GOT3 (cell line): ENCODE results near the gene IL11.
"Not testable (repeated sequence)": the region's sequence is repeated elsewhere in the genome, so short reads cannot be mapped to it uniquely, and the experiment has no call there.

Experiments used
- DNase-seq: peaks from one replicate; lab custom pipeline; 2025; ENCODE audit warnings: mixed read lengths; lab: John Stamatoyannopoulos, UW

IL11 gene

DNA sequence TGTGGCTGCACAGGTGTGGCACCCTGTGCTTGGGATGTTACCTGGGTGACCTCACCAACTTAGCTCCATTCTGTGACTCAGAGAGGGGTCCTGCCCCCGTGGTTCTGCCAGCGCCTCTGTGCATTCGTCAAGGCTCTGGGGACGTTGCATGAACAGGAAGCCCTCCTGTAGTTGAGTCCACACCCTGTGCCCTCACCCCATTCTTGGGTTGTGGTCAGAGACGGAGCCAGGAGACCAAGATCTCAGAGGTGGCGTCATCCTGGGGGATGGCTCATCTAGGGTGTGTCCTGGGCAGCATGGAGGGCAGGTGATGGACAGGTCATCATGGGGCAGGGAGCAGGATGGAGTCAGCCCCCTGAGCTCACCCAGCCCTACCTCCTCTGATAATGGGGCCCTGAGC lies 18.2 kb downstream of the IL11 start:
- no peak for DNase-seq

- DNase-seq, result no peak
Observed at GRCh38 chr19:55350620-55351315, 19.5 kb downstream of the IL11 start.

GRCh38 chr19:55348317-55349034 lies 21.8 kb downstream of the IL11 start:
- no peak for DNase-seq

GRCh38 chr19:55347442-55348009 lies 22.7 kb downstream of the IL11 start:
- DNase-seq, result no peak

- DNase-seq, result no peak
Observed at GRCh38 chr19:55346725-55347441, 23.4 kb downstream of the IL11 start.

DNA sequence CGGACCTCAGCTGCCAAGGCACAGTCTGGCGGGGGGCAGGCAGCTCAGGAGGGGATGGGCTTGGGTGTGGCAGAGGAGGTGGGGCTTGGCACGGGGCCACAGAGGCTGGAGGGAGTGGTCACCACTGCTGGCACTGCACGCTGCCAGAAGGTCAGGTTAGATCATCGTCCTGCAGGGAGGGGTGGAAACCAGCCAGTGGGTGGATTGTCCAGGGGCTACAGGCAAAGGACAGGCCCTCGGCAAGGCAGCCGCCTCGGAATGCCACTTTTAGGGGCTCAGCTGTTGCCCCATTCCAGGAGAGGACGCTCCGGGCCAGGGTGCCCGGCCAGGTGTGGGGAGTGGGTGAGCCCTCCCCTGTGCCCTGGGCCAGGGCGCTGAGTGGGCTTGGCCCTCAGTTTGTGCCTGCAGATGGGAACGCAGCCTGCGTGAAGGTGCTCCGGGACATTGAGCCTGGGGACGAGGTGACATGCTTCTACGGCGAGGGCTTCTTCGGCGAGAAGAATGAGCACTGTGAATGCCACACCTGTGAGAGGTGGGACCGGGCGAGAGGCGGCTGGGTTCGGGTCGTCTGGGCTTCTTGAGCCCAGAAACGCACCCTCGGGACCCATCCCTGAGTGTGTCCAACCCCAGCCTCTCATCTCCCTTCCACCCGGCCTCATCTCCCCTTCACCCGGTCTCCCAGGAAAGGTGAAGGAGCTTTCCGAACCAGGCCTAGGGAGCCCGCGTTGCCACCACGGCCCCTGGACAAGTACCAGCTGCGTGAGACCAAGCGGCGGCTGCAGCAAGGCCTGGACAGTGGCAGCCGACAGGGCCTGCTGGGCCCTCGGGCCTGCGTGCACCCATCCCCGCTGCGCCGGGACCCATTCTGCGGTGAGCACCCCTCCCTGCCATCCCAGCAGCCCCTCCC lies 24.2 kb downstream of the IL11 start:
- no peak for DNase-seq

GRCh38 chr19:55345101-55345817 lies 25.0 kb downstream of the IL11 start:
- DNase-seq, result no peak

DNA sequence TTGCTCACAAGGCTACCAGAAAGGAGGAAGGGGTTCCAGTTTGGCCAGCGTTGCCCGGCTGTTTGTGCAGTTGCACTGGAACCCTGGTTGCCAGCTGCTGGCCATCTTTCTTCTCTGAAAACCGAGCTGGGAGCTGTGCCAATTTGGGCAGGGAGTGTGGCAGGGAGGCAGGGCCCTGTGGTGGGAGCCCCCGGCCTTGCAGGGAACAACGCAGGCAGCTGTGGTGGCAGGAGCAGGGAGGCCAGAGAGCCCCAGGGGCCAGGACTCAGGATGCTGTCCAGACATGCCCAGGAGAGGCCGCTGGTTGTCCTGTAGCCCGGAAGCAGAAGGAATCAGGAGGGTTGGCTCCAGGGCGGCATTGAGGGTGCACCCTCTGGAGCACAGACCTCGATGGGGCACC lies 25.8 kb downstream of the IL11 start:
- no peak for DNase-seq

- DNase-seq, result no peak
Observed at GRCh38 chr19:55341595-55342531, 28.4 kb downstream of the IL11 start.

DNA sequence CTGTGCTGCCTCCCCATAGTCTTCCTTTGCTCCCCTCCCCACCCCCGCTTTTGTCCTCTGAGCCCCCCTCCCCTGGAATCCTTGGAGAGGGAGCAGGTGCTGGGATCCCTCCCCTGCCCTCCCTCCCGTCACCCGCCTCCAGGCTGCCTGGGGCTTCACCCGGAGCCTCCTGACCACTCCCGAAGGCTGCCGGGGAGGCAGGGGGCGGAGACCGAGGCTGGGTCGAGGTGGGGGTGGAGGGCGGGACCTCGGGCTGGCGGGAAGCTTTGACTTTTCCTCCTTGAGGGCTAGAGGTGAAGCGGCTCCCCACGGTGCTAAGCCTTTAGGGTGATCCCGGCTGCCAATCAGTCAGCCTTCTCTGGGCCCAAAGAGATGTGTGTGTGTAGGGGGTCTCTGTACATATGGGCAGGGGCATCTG lies 29.1 kb downstream of the IL11 start:
- no peak for DNase-seq

DNA sequence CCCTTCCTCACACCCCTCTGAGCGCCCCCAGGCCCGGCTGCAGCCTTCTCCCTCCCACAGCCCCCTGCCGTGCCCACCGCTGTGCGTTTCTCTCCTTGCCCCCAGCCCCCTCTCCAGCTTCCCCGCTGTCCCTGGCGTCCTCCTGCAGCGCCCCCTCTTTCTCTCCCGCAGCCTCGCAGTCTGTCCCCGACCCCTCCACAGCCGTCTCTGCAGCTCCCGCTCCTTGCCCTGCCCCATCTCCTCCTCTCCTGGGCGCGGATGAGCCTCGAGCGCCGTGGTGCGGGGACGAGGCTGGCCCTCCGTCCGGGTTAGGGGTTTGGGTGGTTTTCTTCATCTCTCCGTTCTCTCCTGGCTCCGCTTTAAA lies 29.5 kb downstream of the IL11 start:
- no peak for DNase-seq

DNA sequence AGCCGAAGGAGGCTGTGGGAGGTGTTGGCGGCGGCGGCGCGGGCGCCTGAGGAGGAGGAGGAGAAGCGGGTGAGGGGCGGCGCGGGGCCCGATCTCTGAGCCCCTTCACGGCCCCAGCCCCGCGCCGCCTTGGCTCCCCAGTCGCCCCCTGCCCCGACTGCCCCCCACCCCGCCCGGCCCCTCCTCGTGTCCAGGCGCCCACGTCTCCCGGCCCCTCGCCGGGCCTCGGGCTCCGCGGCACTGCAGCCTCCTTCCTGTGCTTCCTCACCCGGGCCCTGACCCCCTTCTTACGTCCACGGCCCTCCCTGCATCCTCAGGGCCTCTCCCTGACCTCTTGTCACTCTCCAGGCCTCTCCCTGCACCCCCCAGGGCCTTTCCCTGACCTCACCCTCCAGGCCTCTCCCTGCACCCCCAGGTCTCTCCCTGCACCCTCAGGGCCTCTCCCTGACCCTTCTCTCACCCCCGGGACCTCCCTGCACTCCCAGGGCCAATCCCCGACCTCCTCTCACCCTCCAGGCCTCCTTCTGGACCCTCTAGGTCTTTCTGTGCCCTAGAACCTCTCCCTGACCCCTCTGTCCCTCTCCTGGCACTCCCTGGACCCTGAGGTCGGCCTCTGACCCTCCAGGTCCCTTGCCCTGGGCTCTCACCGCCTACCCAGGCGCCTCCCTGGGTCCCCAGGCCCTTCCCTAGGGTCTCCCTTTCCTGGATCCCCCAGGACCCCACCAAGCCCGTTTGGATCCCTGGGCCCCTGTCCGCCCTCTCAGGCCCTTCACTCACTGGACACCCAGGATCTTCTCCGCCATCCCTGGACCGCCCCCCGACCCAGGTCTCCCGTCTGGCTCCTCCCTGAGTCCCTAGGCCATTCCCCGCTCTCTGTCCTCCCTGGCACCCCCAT lies 30.1 kb downstream of the IL11 start:
- DNase-seq, result no peak

GRCh38 chr19:55339105-55339888 lies 31.0 kb downstream of the IL11 start, which contains the start of gene KMT5C:
TSS of gene KMT5C (plus strand) at chr19:55339876. CDS start at chr19:55341937, 2,061 bp downstream.
- peak; percentile 100 for DNase-seq

- DNase-seq, result no peak
Observed at GRCh38 chr19:55336101-55336500, 34.2 kb downstream of the IL11 start.

DNA sequence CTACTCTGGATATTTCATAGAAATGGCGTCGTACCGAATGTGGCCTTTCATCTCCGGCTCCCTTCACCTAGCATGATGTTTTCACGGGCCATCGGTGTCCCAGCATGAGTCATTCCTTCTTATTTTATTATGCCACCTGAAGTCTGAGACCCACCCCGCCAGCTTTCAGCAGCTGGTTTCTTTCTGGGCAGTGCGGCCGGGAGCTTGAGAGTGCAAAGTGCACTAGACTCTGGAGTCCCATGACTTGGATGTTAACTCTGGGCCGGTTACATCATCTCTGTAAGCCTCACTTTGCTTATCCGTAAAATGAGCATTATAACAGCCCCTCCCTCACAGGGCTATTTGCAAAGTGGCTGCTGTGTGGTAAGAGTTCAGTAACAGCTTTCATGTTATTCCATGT lies 36.4 kb downstream of the IL11 start:
- no peak for DNase-seq

DNA sequence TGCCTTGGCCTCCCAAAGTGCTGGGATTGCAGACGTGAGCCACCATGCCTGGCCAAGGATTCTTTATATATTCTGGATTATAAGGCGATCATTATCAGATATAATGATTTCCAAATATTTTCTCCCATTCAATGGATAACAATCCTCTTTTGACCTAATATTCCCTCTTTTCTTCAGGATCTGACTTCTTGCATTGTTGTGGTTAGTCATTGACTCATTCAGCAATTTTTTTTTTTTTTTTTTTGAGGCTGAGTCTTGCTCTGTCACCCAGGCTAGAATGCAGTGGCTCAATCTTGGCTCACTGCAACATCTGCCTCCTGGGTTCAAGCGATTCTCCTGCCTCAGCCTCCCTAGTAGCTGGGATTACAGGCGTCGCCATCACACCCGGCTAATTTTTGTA lies 40.5 kb downstream of the IL11 start:
- not testable (repeated sequence) for DNase-seq

DNA sequence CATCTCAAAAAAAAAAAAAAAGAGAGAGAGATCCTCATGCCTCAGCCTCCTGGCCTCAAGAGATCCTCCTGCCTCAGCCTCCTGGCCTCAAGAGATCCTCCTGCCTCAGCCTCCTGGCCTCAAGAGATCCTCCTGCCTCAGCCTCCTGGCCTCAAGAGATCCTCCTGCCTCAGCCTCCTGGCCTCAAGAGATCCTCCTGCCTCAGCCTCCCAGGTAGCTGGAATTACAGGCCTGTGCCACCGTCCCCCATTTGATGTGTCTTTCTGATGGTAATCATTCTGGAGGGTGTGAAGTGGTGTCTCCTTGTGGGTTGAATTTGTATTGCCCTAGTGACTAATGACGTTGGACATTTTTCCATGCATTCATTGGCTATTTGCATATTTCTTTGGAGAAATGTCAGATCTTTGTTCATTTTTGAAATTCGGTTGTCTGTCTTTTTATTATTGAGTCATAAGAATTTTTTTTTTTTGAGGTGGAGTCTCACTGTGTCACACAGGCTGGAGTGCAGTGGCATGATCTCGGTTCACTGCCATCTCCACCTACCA lies 41.4 kb downstream of the IL11 start:
- DNase-seq, result not testable (repeated sequence)

DNA sequence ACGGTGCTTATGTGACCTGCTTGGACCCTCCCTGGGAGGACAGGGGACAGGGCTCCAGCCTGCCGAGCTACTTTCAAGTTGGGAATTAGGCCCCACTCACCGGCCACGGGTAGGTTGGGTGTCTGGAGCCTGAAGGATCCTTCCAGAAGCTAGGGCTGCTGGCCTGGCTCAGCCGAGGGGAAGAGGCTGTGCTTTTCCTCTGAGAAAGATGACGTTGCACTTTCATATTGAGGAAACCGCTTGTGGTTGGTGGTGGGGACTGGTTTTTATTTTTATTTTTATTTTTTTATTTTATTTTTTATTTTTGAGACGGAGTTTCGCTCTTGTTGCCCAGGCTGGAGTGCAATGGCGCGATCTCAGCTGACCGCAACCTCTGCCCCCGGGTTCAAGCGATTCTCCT lies 45.1 kb downstream of the IL11 start, which contains the start of gene TMEM150B:
Gene TMEM150B, minus strand, starts transcription at position 170 of the 400 bp plus-strand sequence. CDS start 4,305 bp downstream, outside the sequence.
- DNase-seq, result no peak
